HG03354 (cell line): ENCODE data around the gene ARL8A.
"Not testable (repeated sequence)": the region's sequence is repeated elsewhere in the genome, so short reads cannot be mapped to it uniquely, and the experiment has no call there.

Source experiments
- ATAC-seq: cut with Tn5 transposase; IDR thresholded peaks from one replicate; pipeline ENCODE4 v1.9.1; 2021; ENCODE audit warnings: mild to moderate bottlenecking; ENCODE audit not compliant: unreplicated experiment, poor library complexity, severe bottlenecking

ARL8A gene

GRCh38 chr1:202144402-202145067 lies at the start of gene ARL8A:
TSS of gene ARL8A (minus strand) at chr1:202144737. CDS start at chr1:202144572, 165 bp downstream.
- ATAC-seq: peak; percentile 62

GRCh38 chr1:202194328-202194648 lies 49.8 kb upstream of the ARL8A start:
- no peak for ATAC-seq

- no peak for ATAC-seq
Observed at GRCh38 chr1:202193614-202194327, 49.2 kb upstream of the ARL8A start, which contains the start of gene LGR6. TSS of gene LGR6 (plus strand) at chr1:202193799. CDS start at chr1:202193990, 191 bp downstream.

- no peak for ATAC-seq
Observed at GRCh38 chr1:202192770-202193613, 48.5 kb upstream of the ARL8A start.

- ATAC-seq: not testable (repeated sequence)
Observed at GRCh38 chr1:202191391-202191790, 46.9 kb upstream of the ARL8A start.

GRCh38 chr1:202189918-202190715 lies 45.6 kb upstream of the ARL8A start:
- ATAC-seq: no peak

- ATAC-seq: no peak
Observed at GRCh38 chr1:202189001-202189790, 44.7 kb upstream of the ARL8A start.

- no peak for ATAC-seq
Observed at GRCh38 chr1:202187697-202188407, 43.3 kb upstream of the ARL8A start.

- ATAC-seq: no peak
Observed at GRCh38 chr1:202187041-202187671, 42.6 kb upstream of the ARL8A start.

GRCh38 chr1:202186327-202186726 lies 41.8 kb upstream of the ARL8A start:
- ATAC-seq: no peak

- ATAC-seq: peak; percentile 56
Observed at GRCh38 chr1:202184750-202185460, 40.4 kb upstream of the ARL8A start.

GRCh38 chr1:202182040-202182877 lies 37.7 kb upstream of the ARL8A start:
- ATAC-seq: no peak

- ATAC-seq: no peak
Observed at GRCh38 chr1:202181586-202181985, 37.0 kb upstream of the ARL8A start.

- ATAC-seq: not testable (repeated sequence)
Observed at GRCh38 chr1:202180751-202181139, 36.2 kb upstream of the ARL8A start.

- ATAC-seq: no peak
Observed at GRCh38 chr1:202179828-202180750, 35.6 kb upstream of the ARL8A start.
